GM21390 (cell line): Measurements from ENCODE around the gene REXO4.
A peak's percentile ranks its signal among the peaks of the same experiment; 100 is the strongest.
"Not testable (repeated sequence)": the region's sequence is repeated elsewhere in the genome, so short reads cannot be mapped to it uniquely, and the experiment has no call there.

Experiments
- ATAC-seq: cut with Tn5 transposase; IDR thresholded peaks from one replicate; pipeline ENCODE4 v1.9.1; 2021; ENCODE audit not compliant: unreplicated experiment

Gene REXO4

GRCh38 chr9:133421615-133422542 is 4.1 kb upstream of the REXO4 start, which contains the start of gene ADAMTS13:
TSS of gene ADAMTS13 (plus strand) at chr9:133422367. CDS start at chr9:133422444, 77 bp downstream.
- no peak for ATAC-seq

- ATAC-seq: no peak
Observed at GRCh38 chr9:133420392-133420827, 2.6 kb upstream of the REXO4 start.

GRCh38 chr9:133419005-133419404 is 1.2 kb upstream of the REXO4 start:
- ATAC-seq: no peak

- no peak for ATAC-seq
Observed at GRCh38 chr9:133415170-133415569, 2.6 kb downstream of the REXO4 start.

- no peak for ATAC-seq
Observed at GRCh38 chr9:133408042-133408441, 9.8 kb downstream of the REXO4 start.

- ATAC-seq: peak; percentile 65
Observed at GRCh38 chr9:133406480-133407307, 11.1 kb downstream of the REXO4 start.

- ATAC-seq: no peak
Observed at GRCh38 chr9:133405508-133406438, 12.0 kb downstream of the REXO4 start.

- no peak for ATAC-seq
Observed at GRCh38 chr9:133404454-133405002, 13.3 kb downstream of the REXO4 start.

GRCh38 chr9:133403766-133404453 is 13.9 kb downstream of the REXO4 start:
- no peak for ATAC-seq

- no peak for ATAC-seq
Observed at GRCh38 chr9:133402689-133403088, 15.1 kb downstream of the REXO4 start.

- ATAC-seq: no peak
Observed at GRCh38 chr9:133401588-133401987, 16.2 kb downstream of the REXO4 start.

- ATAC-seq: no peak
Observed at GRCh38 chr9:133400292-133400691, 17.5 kb downstream of the REXO4 start.

- ATAC-seq: no peak
Observed at GRCh38 chr9:133397895-133398294, 19.9 kb downstream of the REXO4 start.

GRCh38 chr9:133397370-133397769 is 20.4 kb downstream of the REXO4 start:
- ATAC-seq: no peak

GRCh38 chr9:133396952-133397351 is 20.9 kb downstream of the REXO4 start:
- no peak for ATAC-seq

GRCh38 chr9:133394687-133395271 is 23.0 kb downstream of the REXO4 start:
- no peak for ATAC-seq

GRCh38 chr9:133393399-133393798 is 24.4 kb downstream of the REXO4 start:
- ATAC-seq: no peak

GRCh38 chr9:133392308-133392707 is 25.5 kb downstream of the REXO4 start:
- not testable (repeated sequence) for ATAC-seq

- ATAC-seq: not testable (repeated sequence)
Observed at GRCh38 chr9:133391449-133391848, 26.4 kb downstream of the REXO4 start.
